Urinary bladder (tissue), 4 donors: ENCODE measurements around the gene MAP4K3. TPM values are rescaled to one million over a fixed set of nuclear protein-coding genes. Genes with fewer than 3 reads are reported as not detected.
A peak's percentile ranks its signal among the peaks of the same experiment; 100 is the strongest.

Experiments used
- DNase-seq: peaks from one replicate; pipeline ENCODE4 v3.0.0-alpha.2; 2015; ENCODE audit errors: extremely low spot score
- H3K27ac ChIP-seq: one replicate; pipeline ENCODE4 v1.5.1; 2013; ENCODE audit warnings: low read depth, mild to moderate bottlenecking, moderate library complexity
- H3K36me3 ChIP-seq: one replicate; pipeline ENCODE4 v1.6.1; 2013; ENCODE audit warnings: mild to moderate bottlenecking, moderate library complexity; ENCODE audit not compliant: insufficient read depth
- H3K4me1 ChIP-seq: one replicate; pipeline ENCODE4 v1.6.1; 2013; ENCODE audit warnings: mild to moderate bottlenecking, moderate library complexity; ENCODE audit not compliant: insufficient read depth
- H3K4me3 ChIP-seq: one replicate; pipeline ENCODE4 v1.5.1; 2013; ENCODE audit warnings: low read depth, low read length
- WGBS: extraction: QIAGEN DNeasy Blood & Tissue Kit; methylation state at CpG from one replicate; pipeline ENCODE4 v1.1.7; 2013; 5-methylcytosine and 5-hydroxymethylcytosine counted together
- polyA plus RNA-seq: library from polyadenylated mRNA; stranded (reverse); fragments of 200-250 nt; gene quantifications from one replicate; pipeline ENCODE4 v1.2.3, GENCODE V29; 2013
- total RNA-seq: library from RNA; depleted of rRNA; stranded (reverse); fragments of >200 nt; gene quantifications from one replicate; pipeline ENCODE4 v1.2.3, GENCODE V29; 2014
- donor health status: healthy with polysubstance abuse.
- donor health status: healthy.

Gene MAP4K3
- total RNA-seq, result 208 TPM
- polyA plus RNA-seq, result 18.1 TPM

- WGBS, result under 1% methylated on average over 108 of the region's 109 CpGs
- peaks cover 4% of the 10 kb centered on the region for H3K4me1 ChIP-seq
These were observed at the start of gene MAP4K3 for GRCh38 chr2:39436592-39437521. Gene MAP4K3, minus strand, starts transcription at chr2:39437285. Its CDS starts 298 bp downstream, at chr2:39436987.

GRCh38 chr2:39486071-39486470 is 49.0 kb upstream of the MAP4K3 start:
- 87% methylated on average over 2 of the region's 2 CpGs for WGBS
- DNase-seq, result no peak
- Histone ChIP-seq H3K4me3 (no peak overlapping the region), H3K27ac (no peak overlapping the region), H3K4me1 (no peaks in the 10 kb centered on the region), H3K36me3 (no peaks in the 10 kb centered on the region)

More at GRCh38 chr2:39436592-39437521, at the start of gene MAP4K3:
- peak within 1 kb of the TSS; percentile 93 for H3K4me3 ChIP-seq
- peak; percentile 92 for DNase-seq
- H3K27ac ChIP-seq, result peak within 1 kb of the TSS; percentile 95
- H3K36me3 ChIP-seq, result no peaks in the 10 kb centered on the region

DNA sequence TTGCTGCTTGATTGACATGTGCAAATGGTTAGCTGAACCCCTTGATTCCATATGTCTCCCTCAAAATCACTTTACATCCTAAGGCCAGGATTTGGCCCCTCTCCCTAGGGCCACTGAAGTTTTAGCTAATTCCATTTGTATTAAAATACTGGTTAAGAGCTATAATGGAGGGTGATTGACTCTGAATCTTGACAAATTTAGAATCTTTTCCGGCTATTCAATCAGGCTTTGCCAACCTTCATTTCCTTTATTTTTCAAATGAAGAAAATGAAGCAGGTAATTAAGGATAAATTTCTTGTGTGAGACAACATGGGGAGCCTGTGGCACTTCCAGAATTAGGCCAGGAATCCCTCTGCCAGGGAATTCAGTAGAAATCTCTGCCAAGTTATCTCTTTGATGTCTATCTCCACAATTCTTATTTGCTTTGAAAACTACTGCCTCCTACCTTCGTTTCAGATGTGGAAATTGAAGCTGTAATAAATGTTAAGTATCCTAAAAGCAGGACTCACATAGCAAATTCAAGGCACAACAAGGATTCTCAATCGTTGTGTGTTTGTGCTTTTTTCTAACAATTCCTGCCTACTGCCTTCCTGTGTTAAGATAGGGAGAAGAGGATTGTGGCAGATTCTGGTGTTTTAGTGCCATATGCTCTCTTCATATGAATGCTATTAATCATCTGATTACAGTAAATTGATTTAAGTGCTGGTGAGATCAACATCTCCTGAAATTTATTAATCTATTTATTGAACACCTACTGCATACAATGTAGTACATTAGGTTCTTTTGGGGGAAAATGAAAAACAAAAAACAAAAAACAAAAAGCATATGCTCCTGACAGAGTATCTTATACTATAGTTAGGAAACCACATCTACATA is 47.8 kb upstream of the MAP4K3 start:
- Histone ChIP-seq H3K27ac (no peak overlapping the region), H3K36me3 (no peaks in the 10 kb centered on the region), H3K4me1 (no peaks in the 10 kb centered on the region), H3K4me3 (no peak overlapping the region)
- WGBS, result 55% methylated on average over 3 of the region's 3 CpGs
- DNase-seq, result no peak

DNA sequence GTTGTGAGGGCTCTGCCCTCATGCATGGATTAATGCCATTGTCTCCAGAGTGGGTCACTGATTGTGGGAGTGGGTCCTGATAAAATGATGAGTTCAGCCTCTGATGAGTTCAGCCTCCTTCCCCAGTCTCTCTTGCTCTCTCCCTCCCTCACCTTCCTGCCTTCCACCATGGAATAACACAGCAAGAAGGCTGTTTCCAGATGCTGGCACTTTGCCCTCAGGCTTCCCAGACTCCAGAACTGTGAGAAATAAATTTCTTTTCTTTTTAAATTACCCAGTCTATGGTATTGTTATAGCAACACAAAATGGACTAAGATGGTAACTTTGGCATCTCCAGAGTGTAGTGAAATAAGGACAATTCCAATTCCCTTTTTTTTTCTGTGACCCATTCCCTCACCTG is 47.1 kb upstream of the MAP4K3 start:
- no peaks in the 10 kb centered on the region for H3K4me1 ChIP-seq
- DNase-seq, result no peak
- no peaks in the 10 kb centered on the region for H3K36me3 ChIP-seq
- no peak overlapping the region for H3K27ac ChIP-seq
- H3K4me3 ChIP-seq, result no peak overlapping the region

- Histone ChIP-seq H3K4me1 (no peaks in the 10 kb centered on the region), H3K36me3 (no peaks in the 10 kb centered on the region), H3K27ac (no peak overlapping the region), H3K4me3 (no peak overlapping the region)
- 39% methylated on average over 3 of the region's 3 CpGs for WGBS
- no peak for DNase-seq
These were observed 46.4 kb upstream of the MAP4K3 start for GRCh38 chr2:39483534-39483933.

- WGBS, result 87% methylated on average over 2 of the region's 2 CpGs
- DNase-seq, result no peak
- H3K4me1 ChIP-seq, result no peaks in the 10 kb centered on the region
- H3K4me3 ChIP-seq, result no peak overlapping the region
- no peak overlapping the region for H3K27ac ChIP-seq
- no peaks in the 10 kb centered on the region for H3K36me3 ChIP-seq
These were observed 44.5 kb upstream of the MAP4K3 start for GRCh38 chr2:39481611-39482010.

DNA sequence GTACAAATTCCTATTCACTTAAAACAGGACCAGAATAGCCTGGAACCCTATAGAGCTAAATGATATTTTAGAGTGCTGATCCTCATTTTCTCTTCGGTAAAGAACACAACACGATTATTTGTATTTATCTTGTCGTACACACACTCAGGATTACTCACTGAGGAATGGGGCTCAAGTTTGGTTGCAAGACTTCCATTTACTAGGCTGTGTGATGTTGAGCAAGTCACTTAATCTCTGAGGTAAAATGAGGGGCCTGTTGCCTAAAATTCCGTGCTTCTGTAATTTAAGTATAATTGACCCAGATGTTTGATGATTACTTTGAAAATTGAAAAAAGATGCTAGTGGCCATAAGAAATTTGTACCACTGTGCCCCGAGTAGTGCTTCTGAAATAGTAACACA is 42.6 kb upstream of the MAP4K3 start:
- Histone ChIP-seq H3K36me3 (no peaks in the 10 kb centered on the region), H3K4me1 (no peaks in the 10 kb centered on the region), H3K27ac (no peak overlapping the region), H3K4me3 (no peak overlapping the region)
- 88% methylated on average over 5 of the region's 5 CpGs for WGBS
- DNase-seq, result no peak

GRCh38 chr2:39479053-39479670 is 42.1 kb upstream of the MAP4K3 start:
- no peak overlapping the region for H3K4me3 ChIP-seq
- no peaks in the 10 kb centered on the region for H3K36me3 ChIP-seq
- H3K4me1 ChIP-seq, result no peaks in the 10 kb centered on the region
- no peak overlapping the region for H3K27ac ChIP-seq
- no peak for DNase-seq

DNA sequence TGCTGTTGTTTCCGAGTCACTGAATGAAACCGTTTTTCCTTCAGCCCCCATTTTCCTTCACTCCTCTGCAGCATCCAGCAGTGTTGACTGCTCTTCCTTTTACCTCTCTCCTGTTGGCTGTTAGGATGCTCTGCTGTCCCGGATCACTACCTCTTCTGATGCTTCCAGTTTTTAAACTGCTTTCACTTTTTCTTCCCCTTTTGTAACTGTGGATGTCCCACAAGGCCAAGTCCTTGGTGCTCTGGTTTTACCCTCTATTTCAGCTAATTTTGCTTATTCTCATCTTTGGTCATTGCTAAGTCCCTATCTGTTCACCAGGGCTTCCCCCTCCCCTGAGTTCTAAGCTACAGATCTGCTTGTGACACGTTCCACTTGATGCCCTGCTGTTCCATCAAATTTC is 39.4 kb upstream of the MAP4K3 start:
- H3K27ac ChIP-seq, result no peak overlapping the region
- WGBS, result 84% methylated on average over 4 of the region's 4 CpGs

DNA sequence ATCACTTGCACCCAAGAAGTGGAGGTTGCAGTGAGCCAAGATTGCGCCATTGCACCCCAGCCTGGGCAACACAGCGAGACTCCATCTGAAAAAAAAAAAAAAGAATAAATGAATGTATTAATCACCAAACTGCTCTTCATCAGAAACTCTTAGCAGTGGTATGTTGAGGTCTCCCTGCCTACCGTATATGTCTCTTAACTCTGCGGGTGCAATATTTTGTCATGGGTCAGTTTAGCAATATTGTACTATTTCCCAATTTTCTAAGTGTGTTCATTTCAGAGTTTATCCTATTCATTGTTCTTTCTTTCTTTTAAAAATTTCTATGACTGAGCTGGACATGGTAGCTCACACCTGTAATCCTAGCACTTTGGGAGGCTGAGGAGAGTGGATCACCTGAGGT is 37.9 kb upstream of the MAP4K3 start:
- Histone ChIP-seq H3K4me3 (no peak overlapping the region), H3K27ac (no peak overlapping the region), H3K4me1 (no peaks in the 10 kb centered on the region), H3K36me3 (no peaks in the 10 kb centered on the region)
- DNase-seq, result no peak
- WGBS, result 97% methylated on average over 4 of the region's 4 CpGs

More for the DNA sequence above, 39.4 kb upstream of the MAP4K3 start:
- DNase-seq, result no peak
- H3K36me3 ChIP-seq, result no peaks in the 10 kb centered on the region
- H3K4me1 ChIP-seq, result no peaks in the 10 kb centered on the region
- H3K4me3 ChIP-seq, result no peak overlapping the region

- H3K4me3 ChIP-seq, result no peak overlapping the region
- WGBS, result 92% methylated on average over 3 of the region's 3 CpGs
- no peak overlapping the region for H3K27ac ChIP-seq
- H3K4me1 ChIP-seq, result peaks cover 2% of the 10 kb centered on the region
- no peak for DNase-seq
- H3K36me3 ChIP-seq, result no peaks in the 10 kb centered on the region
These were observed 33.5 kb upstream of the MAP4K3 start for GRCh38 chr2:39470580-39470979.

DNA sequence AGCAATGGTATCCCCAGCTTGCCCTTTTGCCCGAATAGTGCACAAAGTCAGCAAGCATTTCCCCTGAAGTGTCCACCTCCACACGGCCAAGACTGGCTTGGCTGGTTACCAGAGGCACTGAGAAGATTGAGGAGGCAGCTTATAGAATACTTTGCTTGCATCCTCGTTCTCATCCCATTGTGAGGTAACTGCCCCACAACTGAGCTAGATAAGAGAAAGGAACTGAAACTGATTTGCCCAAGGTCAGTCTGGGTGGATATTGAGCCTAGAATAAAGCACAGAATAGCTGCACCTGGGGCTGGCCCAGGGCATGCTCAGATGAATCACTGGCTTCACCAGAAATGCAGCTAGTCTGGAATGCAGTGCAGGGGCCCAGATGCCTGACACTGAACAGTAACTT is 32.7 kb upstream of the MAP4K3 start:
- WGBS, result 18% methylated on average over 3 of the region's 3 CpGs
- DNase-seq, result no peak
- no peak overlapping the region for H3K27ac ChIP-seq

GRCh38 chr2:39468579-39469451 is 31.7 kb upstream of the MAP4K3 start:
- Histone ChIP-seq H3K36me3 (no peaks in the 10 kb centered on the region), H3K4me1 (peaks cover 2% of the 10 kb centered on the region), H3K4me3 (no peak overlapping the region), H3K27ac (peak overlapping the region; percentile 59)
- no peak for DNase-seq
- WGBS, result 77% methylated on average over 4 of the region's 4 CpGs

More for the DNA sequence above, 32.7 kb upstream of the MAP4K3 start:
- H3K4me3 ChIP-seq, result no peak overlapping the region
- H3K36me3 ChIP-seq, result no peaks in the 10 kb centered on the region
- H3K4me1 ChIP-seq, result peaks cover 2% of the 10 kb centered on the region
